HG03060 (cell line): Measurements from ENCODE around the gene GALNT18.
"Not testable (repeated sequence)": the region's sequence is repeated elsewhere in the genome, so short reads cannot be mapped to it uniquely, and the experiment has no call there.

Source experiments
- ATAC-seq: cut with Tn5 transposase; IDR thresholded peaks from one replicate; pipeline ENCODE4 v1.9.1; 2021; ENCODE audit warnings: low read depth, moderate number of reproducible peaks; ENCODE audit not compliant: unreplicated experiment

GALNT18 gene

GRCh38 chr11:11372461-11372860 lies 249.3 kb downstream of the GALNT18 start:
- no peak for ATAC-seq

- ATAC-seq = no peak
Measured at GRCh38 chr11:11370962-11371303, 250.9 kb downstream of the GALNT18 start.

GRCh38 chr11:11370255-11370961 lies 251.4 kb downstream of the GALNT18 start:
- no peak for ATAC-seq

- ATAC-seq = no peak
Measured at GRCh38 chr11:11366793-11367192, 255.0 kb downstream of the GALNT18 start.

- no peak for ATAC-seq
Measured at GRCh38 chr11:11363674-11364073, 258.1 kb downstream of the GALNT18 start.

- no peak for ATAC-seq
Measured at GRCh38 chr11:11359611-11360010, 262.2 kb downstream of the GALNT18 start.

GRCh38 chr11:11356842-11357241 lies 265.0 kb downstream of the GALNT18 start:
- ATAC-seq = no peak

GRCh38 chr11:11352878-11353277 lies 268.9 kb downstream of the GALNT18 start, which contains the start of gene CSNK2A3:
CSNK2A3 (minus strand) TSS chr11:11353250; CDS start chr11:11353119, 131 bp downstream.
- ATAC-seq = not testable (repeated sequence)

GRCh38 chr11:11351851-11352250 lies 270.0 kb downstream of the GALNT18 start:
- ATAC-seq = not testable (repeated sequence)

- ATAC-seq = no peak
Measured at GRCh38 chr11:11351042-11351586, 270.7 kb downstream of the GALNT18 start.

- ATAC-seq = no peak
Measured at GRCh38 chr11:11349870-11350337, 271.9 kb downstream of the GALNT18 start.

GRCh38 chr11:11349106-11349825 lies 272.5 kb downstream of the GALNT18 start:
- ATAC-seq = no peak

- ATAC-seq = no peak
Measured at GRCh38 chr11:11348303-11348702, 273.5 kb downstream of the GALNT18 start.

- no peak for ATAC-seq
Measured at GRCh38 chr11:11347592-11347991, 274.2 kb downstream of the GALNT18 start.

GRCh38 chr11:11346303-11346702 lies 275.5 kb downstream of the GALNT18 start:
- no peak for ATAC-seq

GRCh38 chr11:11345099-11345498 lies 276.7 kb downstream of the GALNT18 start:
- no peak for ATAC-seq

GRCh38 chr11:11344045-11344444 lies 277.8 kb downstream of the GALNT18 start:
- no peak for ATAC-seq

- ATAC-seq = no peak
Measured at GRCh38 chr11:11338304-11338703, 283.5 kb downstream of the GALNT18 start.

GRCh38 chr11:11336664-11337063 lies 285.1 kb downstream of the GALNT18 start:
- no peak for ATAC-seq

GRCh38 chr11:11335043-11335442 lies 286.8 kb downstream of the GALNT18 start:
- ATAC-seq = no peak

GRCh38 chr11:11334607-11335006 lies 287.2 kb downstream of the GALNT18 start:
- ATAC-seq = no peak
